IMR-90 (cell line): ENCODE measurements around the gene RAPGEF5. TPM values are rescaled to one million over a fixed set of nuclear protein-coding genes. Genes with fewer than 3 reads are reported as not detected.

ENCODE experiments used
- ATAC-seq: fragments of 200-7000 bp; cut with Tn5 transposase; 2 replicates; pipeline ENCODE4 v1.9.1; 2020; ENCODE audit warnings: low read depth, mild to moderate bottlenecking, moderate library complexity
- BruUV-seq: library from RNA; stranded (reverse); fragments of 400-500 nt; replicated peaks from 2 replicates; lab custom pipeline; 2021; lab: Mats Ljungman, UMichigan
- CTCF ChIA-PET: fragments of 300-600 bp; formaldehyde crosslinking; extraction: SDS; loops from one replicate; lab custom pipeline; 2021; ENCODE audit warnings: antibody characterized with exemption; lab: Yijun Ruan, JAX
- POLR2A ChIA-PET: fragments of 300-600 bp; sonication (Branson Sonifier 250); formaldehyde crosslinking; loops from one replicate; lab custom pipeline; 2022; ENCODE audit warnings: antibody characterized with exemption; ENCODE audit not compliant: unreplicated experiment; lab: Charles Lee
- DNase-seq: peaks from one replicate; pipeline ENCODE4 v3.0.0; 2013
- H2AFZ ChIP-seq: replicated peaks from 2 replicates; pipeline ENCODE3; 2013; ENCODE audit warnings: low read length, mild to moderate bottlenecking; ENCODE audit not compliant: poor library complexity
- H2AK5ac ChIP-seq: 2 replicates; pipeline ENCODE4 v1.6.1; 2013; ENCODE audit warnings: low read depth, low read length, inconsistent platforms
- H2AK9ac ChIP-seq: replicated peaks from 2 replicates; pipeline ENCODE3; 2013; ENCODE audit warnings: mild to moderate bottlenecking, low read depth, low read length, moderate library complexity; ENCODE audit not compliant: poor library complexity
- H2BK120ac ChIP-seq: 2 replicates; pipeline ENCODE4 v1.6.1; 2013; ENCODE audit warnings: low read depth, low read length, inconsistent platforms
- H2BK15ac ChIP-seq: 3 replicates; pipeline ENCODE4 v1.6.1; 2013; ENCODE audit warnings: low read depth, low read length, inconsistent platforms
- H2BK20ac ChIP-seq: 2 replicates; pipeline ENCODE4 v1.6.1; 2013; ENCODE audit warnings: low read depth, mild to moderate bottlenecking, inconsistent platforms, low read length, moderate library complexity
- H2BK5ac ChIP-seq: 2 replicates; pipeline ENCODE4 v1.6.1; 2013; ENCODE audit warnings: mild to moderate bottlenecking, low read depth, low read length, inconsistent platforms; ENCODE audit not compliant: poor library complexity, severe bottlenecking
- H3K14ac ChIP-seq: replicated peaks from 2 replicates; pipeline ENCODE4 v1.6.1; 2013; ENCODE audit warnings: low read depth, low read length, inconsistent platforms
- H3K18ac ChIP-seq: 2 replicates; pipeline ENCODE4 v1.6.1; 2013; ENCODE audit warnings: low read depth, low read length, control low read depth
- H3K23ac ChIP-seq: 2 replicates; pipeline ENCODE4 v1.6.1; 2013; ENCODE audit warnings: low read depth, low read length, inconsistent platforms
- H3K27ac ChIP-seq: 2 replicates; pipeline ENCODE4 v1.5.1; 2013; ENCODE audit warnings: mild to moderate bottlenecking, control low read depth, low read length; ENCODE audit not compliant: insufficient read depth
- H3K27me3 ChIP-seq: 2 replicates; pipeline ENCODE4 v1.6.1; 2013; ENCODE audit warnings: low read length; ENCODE audit not compliant: control insufficient read depth, insufficient read depth
- H3K36me3 ChIP-seq: 2 replicates; pipeline ENCODE4 v1.6.1; 2013; ENCODE audit warnings: low read length, mixed read lengths; ENCODE audit not compliant: control insufficient read depth, insufficient read depth
- H3K4ac ChIP-seq: 2 replicates; pipeline ENCODE4 v1.6.1; 2013; ENCODE audit warnings: low read depth, low read length, inconsistent platforms
- H3K4me1 ChIP-seq: 2 replicates; pipeline ENCODE4 v1.6.1; 2013; ENCODE audit warnings: low read length, mixed read lengths; ENCODE audit not compliant: control insufficient read depth, insufficient read depth
- H3K4me2 ChIP-seq: 2 replicates; pipeline ENCODE4 v1.6.1; 2013; ENCODE audit warnings: low read depth, mild to moderate bottlenecking, control low read depth, low read length, moderate library complexity
- H3K4me3 ChIP-seq: 2 replicates; pipeline ENCODE4 v1.5.1; 2013; ENCODE audit warnings: low read depth, mild to moderate bottlenecking, control low read depth, low read length, moderate library complexity; ENCODE audit not compliant: insufficient read depth
- H3K56ac ChIP-seq: 2 replicates; pipeline ENCODE4 v1.6.1; 2013; ENCODE audit warnings: low read length, inconsistent platforms; ENCODE audit not compliant: insufficient read depth; ENCODE audit errors: extremely low read depth
- H3K79me1 ChIP-seq, 2 experiments: 2 replicates each; pipeline ENCODE4 v1.6.1; 2013; ENCODE audit warnings: low read length in 2 of 2, inconsistent platforms in 1 of 2, low read depth in 1 of 2
- H3K9ac ChIP-seq: 2 replicates; pipeline ENCODE4 v1.6.1; 2013; ENCODE audit warnings: low read depth, low read length, control low read depth
- H3K9me1 ChIP-seq: 2 replicates; pipeline ENCODE4 v1.6.1; 2013; ENCODE audit warnings: low read length, inconsistent platforms; ENCODE audit not compliant: insufficient read depth
- H3K9me3 ChIP-seq: 2 replicates; pipeline ENCODE4 v1.6.1; 2013; ENCODE audit warnings: low read length; ENCODE audit not compliant: control insufficient read depth, insufficient read depth
- H4K20me1 ChIP-seq: 2 replicates; pipeline ENCODE4 v1.6.1; 2013; ENCODE audit warnings: low read length, inconsistent platforms; ENCODE audit not compliant: insufficient read depth
- H4K5ac ChIP-seq: 2 replicates; pipeline ENCODE4 v1.6.1; 2013; ENCODE audit warnings: mild to moderate bottlenecking, low read depth, low read length, control low read depth
- H4K8ac ChIP-seq, 2 experiments: 2 replicates each; pipeline ENCODE4 v1.6.1; 2013; ENCODE audit warnings: low read depth in 2 of 2, low read length in 2 of 2, control low read depth in 1 of 2, inconsistent platforms in 1 of 2
- H4K91ac ChIP-seq: 2 replicates; pipeline ENCODE4 v1.6.1; 2013; ENCODE audit warnings: low read depth, low read length, inconsistent platforms; ENCODE audit not compliant: insufficient read depth
- BHLHE40 ChIP-seq: fragments of 150-350 bp; IDR thresholded peaks from 2 replicates; pipeline ENCODE4 v1.6.1; 2016; ENCODE audit warnings: mild to moderate bottlenecking, low read depth, low read length
- CHD1 ChIP-seq: IDR thresholded peaks from 2 replicates; pipeline ENCODE4 v1.6.1; 2012; ENCODE audit warnings: low read depth, low read length, improper control_type of control experiment
- MAFK ChIP-seq: IDR thresholded peaks from 2 replicates; pipeline ENCODE4 v1.6.1; 2012; ENCODE audit warnings: low read depth, low read length, improper control_type of control experiment
- MAZ ChIP-seq: IDR thresholded peaks from 2 replicates; pipeline ENCODE4 v1.6.1; 2012; ENCODE audit warnings: low read depth, mild to moderate bottlenecking, low read length, improper control_type of control experiment, moderate library complexity, borderline replicate concordance
- MXI1 ChIP-seq: IDR thresholded peaks from 2 replicates; pipeline ENCODE4 v1.6.1; 2012; ENCODE audit warnings: low read depth, mild to moderate bottlenecking, low read length, moderate library complexity, borderline replicate concordance
- NFE2L2 ChIP-seq: fragments of 150-350 bp; IDR thresholded peaks from 2 replicates; pipeline ENCODE4 v1.6.1; 2016; ENCODE audit warnings: low read depth, mild to moderate bottlenecking, low read length
- POLR2A ChIP-seq: IDR thresholded peaks from 2 replicates; pipeline ENCODE4 v1.6.1; 2012; ENCODE audit warnings: mild to moderate bottlenecking, low read depth, low read length
- RAD21 ChIP-seq: IDR thresholded peaks from 2 replicates; pipeline ENCODE4 v1.6.1; 2012; ENCODE audit warnings: low read length, improper control_type of control experiment
- RCOR1 ChIP-seq: IDR thresholded peaks from 2 replicates; pipeline ENCODE4 v1.6.1; 2012; ENCODE audit warnings: mild to moderate bottlenecking, low read length, improper control_type of control experiment; ENCODE audit not compliant: insufficient replicate concordance
- RFX5 ChIP-seq: IDR thresholded peaks from 2 replicates; pipeline ENCODE4 v1.8.0; 2012; ENCODE audit warnings: low read depth, mild to moderate bottlenecking, low read length, moderate library complexity
- SMC3 ChIP-seq: fragments of 150-350 bp; IDR thresholded peaks from 2 replicates; pipeline ENCODE4 v1.6.1; 2016; ENCODE audit warnings: low read depth, mild to moderate bottlenecking, antibody characterized with exemption, low read length, moderate library complexity
- WGBS, 2 experiments: methylation state at CpG; one replicate each; pipeline versions ENCODE4 v1.1.5 to v1.1.7; 2013; ENCODE audit warnings: missing lambda C conversion rate in 2 of 2; ENCODE audit not compliant: insufficient read length in 1 of 2; ENCODE audit errors: extremely low coverage in 2 of 2; 5-methylcytosine and 5-hydroxymethylcytosine counted together
- dilution Hi-C: fragments of 300-500 bp; cut with HindIII; formaldehyde crosslinking; loops from one replicate; pipeline ENCODE4 v1.14.3; 2018; ENCODE audit warnings: low sequenced_read_pairs; ENCODE audit not compliant: unreplicated experiment
- in situ Hi-C: fragments of 300-500 bp; cut with MboI; formaldehyde crosslinking; loops from 3 replicates; pipeline ENCODE4 v1.14.3; 2019; ENCODE audit warnings: low sequenced_read_pairs, inconsistent platforms, mixed read lengths
- intact Hi-C: fragments of 100-400 bp; cut with micrococcal nuclease; formaldehyde crosslinking; loops from 2 replicates; pipeline ENCODE4 v1.10.0; 2022
- polyA plus RNA-seq, 3 experiments: library from polyadenylated mRNA; depleted of rRNA; stranded (reverse); fragments of >200 nt; gene quantifications; 2 replicates each; pipeline ENCODE4 v1.2.3, GENCODE V29; 2012; ENCODE audit warnings: low replicate concordance in 1 of 3
- total RNA-seq: library from RNA; depleted of rRNA; stranded (reverse); fragments of >200 nt; gene quantifications from 2 replicates; pipeline ENCODE4 v1.2.3, GENCODE V29; 2012

Gene RAPGEF5
- total and polyA plus RNA-seq, 2 of the 4 experiments (the other 2 are of a cell fraction) = 0.05 to 0.18 TPM

- H3K56ac ChIP-seq = no peak overlapping the region
- H3K18ac ChIP-seq = no peak overlapping the region
- no peak overlapping the region for H3K27ac ChIP-seq
- no peak for DNase-seq
- no peak overlapping the region for H4K91ac ChIP-seq
- CTCF ChIA-PET = no interaction called here
- H4K8ac ChIP-seq = no peak overlapping the region
- TF ChIP-seq NFE2L2 (no peak), MAZ (no peak), MAFK (no peak), CHD1 (no peak), POLR2A (no peak), RCOR1 (no peak), RFX5 (no peak), MXI1 (no peak), RAD21 (no peak), BHLHE40 (no peak), SMC3 (no peak)
- POLR2A ChIA-PET = no interaction called here
- H3K27me3 ChIP-seq = peaks cover 3% of the 10 kb centered on the region; the same call in 1 of the 2 replicates
- no peak overlapping the region for H3K4me2 ChIP-seq
- H2AK5ac ChIP-seq = no peak overlapping the region
- no peak overlapping the region for H2BK20ac ChIP-seq
- no peak overlapping the region for H2AK9ac ChIP-seq
- no peak overlapping the region for H3K4ac ChIP-seq
- no peak overlapping the region for H2BK120ac ChIP-seq
- H3K14ac ChIP-seq = no peak overlapping the region
- no peak overlapping the region for H3K23ac ChIP-seq
- H4K5ac ChIP-seq = no peak overlapping the region
- no peak overlapping the region for H2BK5ac ChIP-seq
- no peak overlapping the region for H3K4me3 ChIP-seq
- H4K20me1 ChIP-seq = no peaks in the 10 kb centered on the region
- H3K79me1 ChIP-seq = no peaks in the 10 kb centered on the region
- WGBS, 2 experiments = 60% methylated on average over 2 of the region's 7 CpGs; no CpG with 5 or more reads in 1 of the 2 experiments
- no peak for ATAC-seq
- no peaks in the 10 kb centered on the region for H3K36me3 ChIP-seq
- no peaks in the 10 kb centered on the region for H3K4me1 ChIP-seq
- intact Hi-C loops (no loop called here), in situ Hi-C loops (no loop called here), dilution Hi-C loops (no loop called here)
- H3K9me3 ChIP-seq = no peaks in the 10 kb centered on the region
- no peak overlapping the region for H2BK15ac ChIP-seq
- no TSS peak for BruUV-seq
- no peak overlapping the region for H2AFZ ChIP-seq
- H3K9me1 ChIP-seq = no peaks in the 10 kb centered on the region
- no peak overlapping the region for H3K9ac ChIP-seq
These were observed 13.3 kb downstream of the RAPGEF5 start for GRCh38 chr7:22343612-22344011.
